Measurements from ENCODE around the gene GM2A. TPM values are rescaled to one million over a fixed set of nuclear protein-coding genes. Genes with fewer than 3 reads are reported as not detected.
"Not testable (repeated sequence)": the region's sequence is repeated elsewhere in the genome, so short reads cannot be mapped to it uniquely, and the experiment has no call there.

The GM2A gene
- total RNA-seq, 5 donors from 2014 or later (not counting 1 experiment from before 2014, with no cell fraction given): 8.2 to 20.9 (median 11.5) TPM

- Mint-ChIP-seq H3K27ac (no peak overlapping the region), H3K36me3 (peaks cover 4% of the 10 kb centered on the region), H3K27me3 (no peaks in the 10 kb centered on the region), H3K4me3 (no peak overlapping the region), H3K9me3 (no peaks in the 10 kb centered on the region), H3K4me1 (peaks cover 25 to 38% (median 29%) of the 10 kb centered on the region in 3 donors)
- H3K27me3 ChIP-seq (replicated peaks in 1 of 2; ENCODE audit: control insufficient read depth in 2 of 2, extremely low read depth in 1 of 2, insufficient read depth in 2 of 2, low read length in 1 of 2): peaks cover 0 to 3% of the 10 kb centered on the region in 2 experiments
- DNase-seq: no peak
- H3K4me3 ChIP-seq (ENCODE audit: control insufficient read depth in 1 of 2, extremely low read depth in 1 of 2, low read length in 1 of 2): no peak overlapping the region
- ChIA-PET POLR2A (interaction anchor here in 1 of 2 donors (0.7 kb wide), 1 partner anchor 170 kb away, joined by 8 read pairs; no protein-coding TSS in a partner anchor), CTCF (interaction anchor here in 1 of 2 donors (0.7 kb wide), 1 partner anchor 113 kb away, joined by 3 read pairs; no protein-coding TSS in a partner anchor)
- no peak overlapping the region for H3K27ac ChIP-seq (ENCODE audit: low read length)
- ATAC-seq (replicated peaks in 1 of 4): no peak
- peaks cover 19 to 30% of the 10 kb centered on the region in 2 experiments for H3K4me1 ChIP-seq (ENCODE audit: control insufficient read depth in 1 of 2, extremely low read depth in 1 of 2, insufficient read depth in 2 of 2, low read length in 2 of 2)
- no CpG with 5 or more reads among the region's 1 CpG for WGBS (ENCODE audit: insufficient coverage)
- H3K9me3 ChIP-seq: no peaks in the 10 kb centered on the region
- no peaks in the 10 kb centered on the region for H3K36me3 ChIP-seq (ENCODE audit: control insufficient read depth in 2 of 2, extremely low read depth in 1 of 2, insufficient read depth in 1 of 2, low read length in 1 of 2)
Measured at GRCh38 chr5:151236888-151237287, 16.1 kb upstream of the GM2A start.

DNA sequence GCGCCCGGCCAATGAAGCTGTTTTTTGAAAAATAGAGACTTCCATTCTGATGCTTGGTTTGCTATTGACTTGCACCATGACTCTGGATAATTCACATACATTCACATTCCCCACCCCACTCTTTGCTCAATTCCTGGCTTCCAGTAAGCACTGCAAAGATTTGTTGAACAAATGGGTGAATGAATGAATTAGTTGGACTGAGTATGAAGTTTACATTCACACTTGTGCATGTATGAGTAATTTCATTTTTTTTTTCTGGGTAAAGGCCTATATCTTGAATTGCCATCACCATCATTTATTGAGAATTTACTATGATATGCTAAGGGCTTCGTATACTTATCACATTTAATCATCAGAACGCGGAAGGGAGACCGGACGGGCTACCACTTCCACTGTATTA, 15.3 kb upstream of the GM2A start:
- CTCF ChIA-PET: interaction anchor here (0.5 to 2.6 kb wide), 10 partner anchors 13 to 299 kb away, joined by 3 to 13 read pairs (median 4); partner anchors contain the start of gene CCDC69 (in 1 of the 2)
- POLR2A ChIA-PET: interaction anchor here (0.5 to 0.6 kb wide), 2 partner anchors 13 to 1199 kb away, joined by 3 to 5 read pairs; no protein-coding TSS in a partner anchor

DNA sequence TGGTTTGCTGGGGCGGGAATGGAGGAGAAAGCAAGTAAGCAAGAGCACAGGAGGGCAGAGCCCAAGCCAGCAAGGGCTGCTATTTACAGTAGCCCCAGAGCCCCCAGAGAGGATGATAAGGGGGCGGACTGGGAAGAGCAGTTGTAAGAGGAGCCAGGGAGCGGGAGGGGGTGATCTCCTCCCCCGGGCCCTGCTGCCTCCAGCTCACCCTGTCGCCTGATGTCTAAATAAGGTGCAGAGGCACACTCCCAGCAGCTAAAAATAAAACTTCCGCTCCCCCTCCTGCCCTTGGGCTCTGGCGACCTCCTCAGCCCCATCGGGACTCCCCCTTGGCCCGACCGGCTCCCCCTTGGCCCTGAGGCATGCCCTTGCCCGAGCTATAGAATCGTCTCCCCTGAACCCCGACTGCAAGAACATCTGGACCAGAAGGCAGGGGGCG, 14.7 kb upstream of the GM2A start:
- DNase-seq: no peak
- Histone ChIP-seq H3K4me1 (ENCODE audit: control insufficient read depth in 1 of 2, extremely low read depth in 1 of 2, insufficient read depth in 2 of 2, low read length in 2 of 2) (peaks cover 19 to 30% of the 10 kb centered on the region in 2 experiments), H3K4me3 (ENCODE audit: control insufficient read depth in 1 of 2, extremely low read depth in 1 of 2, low read length in 1 of 2) (no peak overlapping the region), H3K9me3 (no peaks in the 10 kb centered on the region), H3K36me3 (ENCODE audit: control insufficient read depth in 2 of 2, extremely low read depth in 1 of 2, insufficient read depth in 1 of 2, low read length in 1 of 2) (no peaks in the 10 kb centered on the region), H3K27me3 (replicated peaks in 1 of 2; ENCODE audit: control insufficient read depth in 2 of 2, extremely low read depth in 1 of 2, insufficient read depth in 2 of 2, low read length in 1 of 2) (peaks cover 0 to 3% of the 10 kb centered on the region in 2 experiments), H3K27ac (ENCODE audit: low read length) (no peak overlapping the region)
- Mint-ChIP-seq H3K27ac (no peak overlapping the region), H3K27me3 (no peaks in the 10 kb centered on the region), H3K9me3 (no peaks in the 10 kb centered on the region), H3K4me1 (peaks cover 24 to 34% (median 27%) of the 10 kb centered on the region in 3 donors), H3K4me3 (peak overlapping the region in 1 of 3 donors; percentile 4), H3K36me3 (peaks cover 4% of the 10 kb centered on the region)
- peak in 1 of 4 experiments; percentile 30 for ATAC-seq (replicated peaks in 1 of 4)
- 69% methylated on average over 9 of the region's 14 CpGs for WGBS (ENCODE audit: insufficient coverage)
- POLR2A ChIA-PET: interaction anchor here in 1 of 2 donors (0.5 kb wide), 1 partner anchor 14 kb away, joined by 5 read pairs; no protein-coding TSS in a partner anchor
- CTCF ChIA-PET: interaction anchor here (0.6 to 2.6 kb wide), 11 partner anchors 13 to 198 kb away, joined by 3 to 13 read pairs (median 4); partner anchors contain the start of gene CCDC69 (in 1 of the 2)

More for the DNA sequence above, 15.3 kb upstream of the GM2A start:
- DNase-seq (no peak), ATAC-seq (replicated peaks in 1 of 4) (no peak)
- Histone ChIP-seq H3K4me1 (ENCODE audit: control insufficient read depth in 1 of 2, extremely low read depth in 1 of 2, insufficient read depth in 2 of 2, low read length in 2 of 2) (peaks cover 19 to 30% of the 10 kb centered on the region in 2 experiments), H3K36me3 (ENCODE audit: control insufficient read depth in 2 of 2, extremely low read depth in 1 of 2, insufficient read depth in 1 of 2, low read length in 1 of 2) (no peaks in the 10 kb centered on the region), H3K4me3 (ENCODE audit: control insufficient read depth in 1 of 2, extremely low read depth in 1 of 2, low read length in 1 of 2) (no peak overlapping the region), H3K27me3 (replicated peaks in 1 of 2; ENCODE audit: control insufficient read depth in 2 of 2, extremely low read depth in 1 of 2, insufficient read depth in 2 of 2, low read length in 1 of 2) (peaks cover 0 to 3% of the 10 kb centered on the region in 2 experiments), H3K27ac (ENCODE audit: low read length) (no peak overlapping the region), H3K9me3 (no peaks in the 10 kb centered on the region)
- Mint-ChIP-seq H3K27me3 (no peaks in the 10 kb centered on the region), H3K4me1 (peaks cover 27 to 38% (median 29%) of the 10 kb centered on the region in 3 donors), H3K27ac (no peak overlapping the region), H3K9me3 (no peaks in the 10 kb centered on the region), H3K36me3 (peaks cover 4% of the 10 kb centered on the region), H3K4me3 (no peak overlapping the region)
- 100% methylated on average over 2 of the region's 7 CpGs for WGBS (ENCODE audit: insufficient coverage)

DNA sequence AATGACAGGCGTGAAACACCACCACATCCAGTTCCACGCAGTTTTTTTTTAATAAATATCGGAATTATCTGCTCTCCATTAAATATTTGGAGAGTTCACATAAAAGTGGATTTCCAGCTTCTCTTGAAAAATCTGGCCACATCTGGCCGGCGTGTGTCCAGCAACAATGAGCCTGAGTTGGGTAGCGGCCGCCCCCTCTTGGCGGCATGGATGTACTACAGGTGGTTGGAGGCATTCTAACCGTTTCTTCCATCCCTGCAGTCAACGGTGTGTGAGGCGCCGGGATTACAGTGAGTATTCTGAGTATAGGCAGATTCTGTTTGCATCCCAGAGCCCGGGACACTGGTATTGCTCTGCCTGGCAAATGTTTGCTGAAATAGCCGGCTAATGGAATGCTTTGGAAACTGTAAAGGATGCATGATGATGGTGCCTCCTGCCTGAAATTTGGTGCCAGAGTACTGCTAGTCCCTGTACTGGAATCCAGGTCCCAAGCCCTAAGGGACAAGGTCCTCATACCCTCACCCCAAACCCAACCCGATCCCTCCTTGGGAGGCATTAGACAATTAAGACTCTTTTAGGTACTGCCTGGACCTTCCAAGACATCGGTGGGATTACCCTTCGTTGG, 13.6 kb upstream of the GM2A start:
- POLR2A ChIA-PET: no interaction called here
- Histone ChIP-seq H3K4me3 (ENCODE audit: control insufficient read depth in 1 of 2, extremely low read depth in 1 of 2, low read length in 1 of 2) (no peak overlapping the region), H3K36me3 (ENCODE audit: control insufficient read depth in 2 of 2, extremely low read depth in 1 of 2, insufficient read depth in 1 of 2, low read length in 1 of 2) (no peaks in the 10 kb centered on the region), H3K27ac (ENCODE audit: low read length) (no peak overlapping the region), H3K4me1 (ENCODE audit: control insufficient read depth in 1 of 2, extremely low read depth in 1 of 2, insufficient read depth in 2 of 2, low read length in 2 of 2) (peaks cover 11 to 30% of the 10 kb centered on the region in 2 experiments), H3K27me3 (replicated peaks in 1 of 2; ENCODE audit: control insufficient read depth in 2 of 2, extremely low read depth in 1 of 2, insufficient read depth in 2 of 2, low read length in 1 of 2) (peaks cover 0 to 3% of the 10 kb centered on the region in 2 experiments), H3K9me3 (no peaks in the 10 kb centered on the region)
- ATAC-seq (replicated peaks in 1 of 4) (peak; percentile 53 to 79 (median 65)), DNase-seq (peak in 26 of 35 experiments; percentile 13 to 66 (median 42))
- H3K27me3 Mint-ChIP-seq: no peaks in the 10 kb centered on the region
- WGBS (ENCODE audit: insufficient coverage): 22% methylated on average over 13 of the region's 17 CpGs
- H3K9me3 Mint-ChIP-seq: no peaks in the 10 kb centered on the region
- CTCF ChIA-PET: interaction anchor here (0.6 to 2.6 kb wide), 10 partner anchors 13 to 409 kb away, joined by 3 to 13 read pairs (median 4); partner anchors contain the start of genes CCDC69 (in 1 of the 2) and GM2A (in 1 of the 2)
- peaks cover 1% of the 10 kb centered on the region for H3K36me3 Mint-ChIP-seq
- peak overlapping the region in 1 of 3 donors; percentile 4 for H3K4me3 Mint-ChIP-seq
- H3K27ac Mint-ChIP-seq: peak overlapping the region in 1 of 2 donors; percentile 16
- peaks cover 23 to 35% (median 32%) of the 10 kb centered on the region in 3 donors for H3K4me1 Mint-ChIP-seq

- H3K4me1 Mint-ChIP-seq: peaks cover 16 to 27% (median 27%) of the 10 kb centered on the region in 3 donors
- H3K27ac ChIP-seq (ENCODE audit: low read length); H3K9me3 Mint-ChIP-seq; H3K27me3 Mint-ChIP-seq; H3K36me3 ChIP-seq (ENCODE audit: control insufficient read depth in 2 of 2, extremely low read depth in 1 of 2, insufficient read depth in 1 of 2, low read length in 1 of 2); POLR2A ChIA-PET; H3K27ac Mint-ChIP-seq; H3K9me3 ChIP-seq; H3K36me3 Mint-ChIP-seq; DNase-seq; ATAC-seq (replicated peaks in 1 of 4); H3K4me3 Mint-ChIP-seq; H3K4me3 ChIP-seq (ENCODE audit: control insufficient read depth in 1 of 2, extremely low read depth in 1 of 2, low read length in 1 of 2); H3K27me3 ChIP-seq (replicated peaks in 1 of 2; ENCODE audit: control insufficient read depth in 2 of 2, extremely low read depth in 1 of 2, insufficient read depth in 2 of 2, low read length in 1 of 2): not testable (repeated sequence)
- H3K4me1 ChIP-seq (ENCODE audit: control insufficient read depth in 1 of 2, extremely low read depth in 1 of 2, insufficient read depth in 2 of 2, low read length in 2 of 2): peaks cover 5 to 22% of the 10 kb centered on the region in 2 experiments
- WGBS (ENCODE audit: insufficient coverage): 93% methylated on average over 6 of the region's 10 CpGs
- CTCF ChIA-PET: interaction anchor here (0.5 to 2.6 kb wide), 5 partner anchors 12 to 158 kb away, joined by 3 to 10 read pairs (median 4); partner anchors contain the start of genes CCDC69 (in 1 of the 2) and GM2A (in 1 of the 2)
Measured at GRCh38 chr5:151240268-151240835, 12.6 kb upstream of the GM2A start.

All from T-cell (primary cell).